GM21786 (cell line): ENCODE measurements around the gene DENND11.
"Not testable (repeated sequence)": the region's sequence is repeated elsewhere in the genome, so short reads cannot be mapped to it uniquely, and the experiment has no call there.

Experiments
- ATAC-seq: cut with Tn5 transposase; IDR thresholded peaks from one replicate; pipeline ENCODE4 v1.9.1; 2021; ENCODE audit not compliant: unreplicated experiment

DENND11 gene

GRCh38 chr7:141708351-141708750 is 6.4 kb upstream of the DENND11 start, which contains the start of gene WEE2:
WEE2 (plus strand) TSS chr7:141708353; CDS start chr7:141708759, 406 bp downstream.
- ATAC-seq = no peak

GRCh38 chr7:141706239-141707064 is 4.5 kb upstream of the DENND11 start:
- no peak for ATAC-seq

GRCh38 chr7:141704741-141705140 is 2.8 kb upstream of the DENND11 start:
- no peak for ATAC-seq

- ATAC-seq = no peak
These were observed 2.1 kb upstream of the DENND11 start for GRCh38 chr7:141704112-141704511.

GRCh38 chr7:141702892-141703291 is 926 bp upstream of the DENND11 start:
- no peak for ATAC-seq

- ATAC-seq = peak; percentile 75
These were observed 398 bp downstream of the DENND11 start for GRCh38 chr7:141701489-141702046.

- no peak for ATAC-seq
These were observed 1.1 kb downstream of the DENND11 start for GRCh38 chr7:141700848-141701371.

- ATAC-seq = no peak
These were observed 1.6 kb downstream of the DENND11 start for GRCh38 chr7:141700296-141700847.

GRCh38 chr7:141699860-141700259 is 2.1 kb downstream of the DENND11 start:
- ATAC-seq = no peak

- ATAC-seq = no peak
These were observed 3.5 kb downstream of the DENND11 start for GRCh38 chr7:141698247-141699015.

- ATAC-seq = no peak
These were observed 4.6 kb downstream of the DENND11 start for GRCh38 chr7:141697211-141697871.

- no peak for ATAC-seq
These were observed 5.6 kb downstream of the DENND11 start for GRCh38 chr7:141696348-141696747.

GRCh38 chr7:141695803-141696289 is 6.1 kb downstream of the DENND11 start:
- peak; percentile 28 for ATAC-seq

- no peak for ATAC-seq
These were observed 8.9 kb downstream of the DENND11 start for GRCh38 chr7:141693082-141693481.

GRCh38 chr7:141691961-141692360 is 10.0 kb downstream of the DENND11 start:
- ATAC-seq = no peak

- no peak for ATAC-seq
These were observed 10.4 kb downstream of the DENND11 start for GRCh38 chr7:141691540-141691939.

- ATAC-seq = not testable (repeated sequence)
These were observed 12.7 kb downstream of the DENND11 start for GRCh38 chr7:141689072-141689825.

GRCh38 chr7:141688043-141688442 is 13.9 kb downstream of the DENND11 start:
- ATAC-seq = no peak

- no peak for ATAC-seq
These were observed 15.3 kb downstream of the DENND11 start for GRCh38 chr7:141686670-141687069.

GRCh38 chr7:141686074-141686473 is 15.9 kb downstream of the DENND11 start:
- ATAC-seq = no peak
